Measurements from ENCODE around the gene TTLL10. TPM values are rescaled to one million over a fixed set of nuclear protein-coding genes. Genes with fewer than 3 reads are reported as not detected.

The TTLL10 gene
- total RNA-seq, 3 donors from 2014 or later (not counting 1 experiment from before 2014, with no cell fraction given), result 0.23 to 1.7 (median 1.7) TPM

GRCh38 chr1:1145547-1145914 is 28.1 kb upstream of the TTLL10 start:
- H3K36me3 ChIP-seq (ENCODE audit: control insufficient read depth, insufficient read depth, low read length), result no peaks in the 10 kb centered on the region
- WGBS (ENCODE audit: insufficient coverage), result 94% methylated on average over 9 of the region's 9 CpGs
- Mint-ChIP-seq H3K4me3 (no peak overlapping the region), H3K27me3 (ENCODE audit: low read depth in 2 of 2) (no peaks in the 10 kb centered on the region), H3K4me1 (peaks cover 0 to 11% of the 10 kb centered on the region in 2 donors), H3K9me3 (no peaks in the 10 kb centered on the region), H3K27ac (peak overlapping the region in 1 of 2 donors; percentile 35), H3K36me3 (no peaks in the 10 kb centered on the region)
- DNase-seq (no peak), ATAC-seq (no peak)
- no peak for TF ChIP-seq CTCF (IDR thresholded peaks at IDR 0.05)
- H3K9me3 ChIP-seq (ENCODE audit: control insufficient read depth, insufficient read depth, low read length), result no peaks in the 10 kb centered on the region
- H3K4me3 ChIP-seq (ENCODE audit: low read length), result no peak overlapping the region
- peaks cover 26% of the 10 kb centered on the region for H3K4me1 ChIP-seq (ENCODE audit: control insufficient read depth, insufficient read depth, low read length)
- H3K27me3 ChIP-seq (ENCODE audit: control insufficient read depth, insufficient read depth, low read length), result no peaks in the 10 kb centered on the region
- intact Hi-C loops (cut with micrococcal nuclease), result no loop called here
- H3K27ac ChIP-seq (ENCODE audit: low read length), result no peak overlapping the region

GRCh38 chr1:1146026-1146425 is 27.7 kb upstream of the TTLL10 start:
- no peak for ATAC-seq
- H3K36me3 Mint-ChIP-seq, result no peaks in the 10 kb centered on the region
- Histone ChIP-seq H3K27me3 (ENCODE audit: control insufficient read depth, insufficient read depth, low read length) (no peaks in the 10 kb centered on the region), H3K4me3 (ENCODE audit: low read length) (no peak overlapping the region), H3K4me1 (ENCODE audit: control insufficient read depth, insufficient read depth, low read length) (peaks cover 26% of the 10 kb centered on the region), H3K9me3 (ENCODE audit: control insufficient read depth, insufficient read depth, low read length) (no peaks in the 10 kb centered on the region), H3K36me3 (ENCODE audit: control insufficient read depth, insufficient read depth, low read length) (no peaks in the 10 kb centered on the region), H3K27ac (ENCODE audit: low read length) (no peak overlapping the region)
- intact Hi-C loops (cut with micrococcal nuclease), result no loop called here
- WGBS (ENCODE audit: insufficient coverage), result 86% methylated on average over 14 of the region's 14 CpGs
- no peak overlapping the region for H3K27ac Mint-ChIP-seq
- peaks cover 0 to 11% of the 10 kb centered on the region in 2 donors for H3K4me1 Mint-ChIP-seq
- H3K4me3 Mint-ChIP-seq, result no peak overlapping the region
- no peaks in the 10 kb centered on the region for H3K27me3 Mint-ChIP-seq (ENCODE audit: low read depth in 2 of 2)
- no peak for DNase-seq
- TF ChIP-seq CTCF (IDR thresholded peaks at IDR 0.05), result no peak
- no peaks in the 10 kb centered on the region for H3K9me3 Mint-ChIP-seq

GRCh38 chr1:1146596-1146995 is 27.1 kb upstream of the TTLL10 start:
- Mint-ChIP-seq H3K4me3 (no peak overlapping the region), H3K9me3 (no peaks in the 10 kb centered on the region), H3K4me1 (peaks cover 0 to 11% of the 10 kb centered on the region in 2 donors), H3K36me3 (no peaks in the 10 kb centered on the region), H3K27ac (no peak overlapping the region), H3K27me3 (ENCODE audit: low read depth in 2 of 2) (no peaks in the 10 kb centered on the region)
- Histone ChIP-seq H3K4me1 (ENCODE audit: control insufficient read depth, insufficient read depth, low read length) (peaks cover 26% of the 10 kb centered on the region), H3K36me3 (ENCODE audit: control insufficient read depth, insufficient read depth, low read length) (no peaks in the 10 kb centered on the region), H3K27me3 (ENCODE audit: control insufficient read depth, insufficient read depth, low read length) (no peaks in the 10 kb centered on the region), H3K27ac (ENCODE audit: low read length) (no peak overlapping the region), H3K4me3 (ENCODE audit: low read length) (no peak overlapping the region), H3K9me3 (ENCODE audit: control insufficient read depth, insufficient read depth, low read length) (no peaks in the 10 kb centered on the region)
- no peak for TF ChIP-seq CTCF (IDR thresholded peaks at IDR 0.05)
- DNase-seq, result no peak
- WGBS (ENCODE audit: insufficient coverage), result 94% methylated on average over 15 of the region's 15 CpGs
- no peak for ATAC-seq
- intact Hi-C loops (cut with micrococcal nuclease), result no loop called here

- DNase-seq (no peak), ATAC-seq (no peak)
- Mint-ChIP-seq H3K27ac (no peak overlapping the region), H3K27me3 (ENCODE audit: low read depth in 2 of 2) (no peaks in the 10 kb centered on the region), H3K36me3 (no peaks in the 10 kb centered on the region), H3K4me1 (peaks cover 9 to 18% of the 10 kb centered on the region in 2 donors), H3K9me3 (peaks cover 0 to 8% of the 10 kb centered on the region in 2 donors), H3K4me3 (no peak overlapping the region)
- intact Hi-C loops (cut with micrococcal nuclease), result no loop called here
- Histone ChIP-seq H3K27ac (ENCODE audit: low read length) (no peak overlapping the region), H3K4me1 (ENCODE audit: control insufficient read depth, insufficient read depth, low read length) (peaks cover 25% of the 10 kb centered on the region), H3K4me3 (ENCODE audit: low read length) (no peak overlapping the region), H3K36me3 (ENCODE audit: control insufficient read depth, insufficient read depth, low read length) (no peaks in the 10 kb centered on the region), H3K27me3 (ENCODE audit: control insufficient read depth, insufficient read depth, low read length) (no peaks in the 10 kb centered on the region), H3K9me3 (ENCODE audit: control insufficient read depth, insufficient read depth, low read length) (peaks cover 9% of the 10 kb centered on the region)
- WGBS (ENCODE audit: insufficient coverage), result 97% methylated on average over 13 of the region's 13 CpGs
- TF ChIP-seq CTCF (IDR thresholded peaks at IDR 0.05), result no peak
These were observed 25.6 kb upstream of the TTLL10 start for GRCh38 chr1:1148061-1148460.

All from natural killer cell (primary cell).